Fibroblast of villous mesenchyme (primary cell): Measurements from ENCODE around the gene B4GALT6. TPM values are rescaled to one million over a fixed set of nuclear protein-coding genes. Genes with fewer than 3 reads are reported as not detected.

ENCODE experiments used
- DNase-seq: peaks from one replicate; pipeline ENCODE4 v3.0.0-alpha.2; 2010; ENCODE audit warnings: low read depth
- H3K4me3 ChIP-seq: 2 replicates; pipeline ENCODE4 v1.5.1; 2011; ENCODE audit warnings: low read depth, mild to moderate bottlenecking, low read length
- total RNA-seq: library from RNA; depleted of rRNA; stranded (reverse); fragments of >200 nt; gene quantifications from 2 replicates; pipeline ENCODE4 v1.2.3, GENCODE V29; 2012
- TF ChIP-seq, protein P1 (sequence below): IDR thresholded peaks from 2 replicates; pipeline ENCODE4 v1.5.1; 2012; ENCODE audit warnings: low read depth, mild to moderate bottlenecking, low read length; ENCODE audit not compliant: insufficient read depth

Gene B4GALT6
- total RNA-seq, 1 donor: 8.6 TPM

- no peak overlapping the region for H3K4me3 ChIP-seq
- TF ChIP-seq, protein P1, sequence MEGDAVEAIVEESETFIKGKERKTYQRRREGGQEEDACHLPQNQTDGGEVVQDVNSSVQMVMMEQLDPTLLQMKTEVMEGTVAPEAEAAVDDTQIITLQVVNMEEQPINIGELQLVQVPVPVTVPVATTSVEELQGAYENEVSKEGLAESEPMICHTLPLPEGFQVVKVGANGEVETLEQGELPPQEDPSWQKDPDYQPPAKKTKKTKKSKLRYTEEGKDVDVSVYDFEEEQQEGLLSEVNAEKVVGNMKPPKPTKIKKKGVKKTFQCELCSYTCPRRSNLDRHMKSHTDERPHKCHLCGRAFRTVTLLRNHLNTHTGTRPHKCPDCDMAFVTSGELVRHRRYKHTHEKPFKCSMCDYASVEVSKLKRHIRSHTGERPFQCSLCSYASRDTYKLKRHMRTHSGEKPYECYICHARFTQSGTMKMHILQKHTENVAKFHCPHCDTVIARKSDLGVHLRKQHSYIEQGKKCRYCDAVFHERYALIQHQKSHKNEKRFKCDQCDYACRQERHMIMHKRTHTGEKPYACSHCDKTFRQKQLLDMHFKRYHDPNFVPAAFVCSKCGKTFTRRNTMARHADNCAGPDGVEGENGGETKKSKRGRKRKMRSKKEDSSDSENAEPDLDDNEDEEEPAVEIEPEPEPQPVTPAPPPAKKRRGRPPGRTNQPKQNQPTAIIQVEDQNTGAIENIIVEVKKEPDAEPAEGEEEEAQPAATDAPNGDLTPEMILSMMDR: no peak
- peak; percentile 86 for DNase-seq
Measured at GRCh38 chr18:31609886-31610285, 74.5 kb downstream of the B4GALT6 start.

DNA sequence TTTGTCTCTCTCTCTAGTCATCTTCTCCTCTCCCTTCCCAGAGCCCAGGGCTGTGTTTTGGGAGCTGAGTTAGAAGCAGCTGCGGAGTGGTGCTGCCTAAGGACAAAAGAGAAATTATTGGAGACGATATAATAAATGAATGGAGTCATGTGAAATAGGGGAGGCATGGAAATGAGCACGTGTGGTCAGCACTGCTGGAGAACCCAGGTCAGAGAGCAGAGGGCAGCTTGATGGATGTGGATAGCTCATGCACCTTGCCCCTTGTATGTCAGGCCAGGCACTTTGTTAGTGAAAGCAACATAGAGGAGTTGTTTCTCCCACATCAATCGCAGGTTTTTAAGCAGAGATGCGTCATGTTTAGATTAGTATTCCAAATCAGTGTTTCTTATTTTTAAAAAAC, 77.0 kb downstream of the B4GALT6 start:
- DNase-seq: no peak
- TF ChIP-seq, protein P1: no peak
- no peak overlapping the region for H3K4me3 ChIP-seq

DNA sequence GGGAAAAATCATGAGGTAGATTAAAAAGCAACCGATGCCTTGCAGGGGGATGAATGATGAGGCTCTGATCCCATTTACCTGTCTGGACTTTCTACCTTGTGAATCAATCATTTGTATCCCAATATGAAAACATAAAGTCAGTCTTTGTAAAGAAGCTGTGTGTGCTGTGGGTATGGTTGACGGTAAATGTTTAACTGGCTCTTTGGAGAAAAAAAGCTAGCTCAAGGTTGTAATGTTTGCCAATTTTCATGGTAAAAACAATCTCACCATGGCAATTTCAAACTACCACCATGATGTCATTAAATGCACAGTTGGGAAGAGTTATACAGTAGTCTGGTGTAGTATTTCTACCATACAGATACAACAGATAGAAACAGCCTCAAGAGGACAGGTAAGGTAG, 78.1 kb downstream of the B4GALT6 start:
- DNase-seq: no peak
- TF ChIP-seq, protein P1: no peak
- H3K4me3 ChIP-seq: no peak overlapping the region

GRCh38 chr18:31603315-31603714, 81.1 kb downstream of the B4GALT6 start:
- TF ChIP-seq, protein P1: no peak
- no peak overlapping the region for H3K4me3 ChIP-seq
- no peak for DNase-seq

- TF ChIP-seq, protein P1: no peak
- peak; percentile 41 for DNase-seq
- H3K4me3 ChIP-seq: no peak overlapping the region
Measured at GRCh38 chr18:31598021-31598805, 86.2 kb downstream of the B4GALT6 start.

DNA sequence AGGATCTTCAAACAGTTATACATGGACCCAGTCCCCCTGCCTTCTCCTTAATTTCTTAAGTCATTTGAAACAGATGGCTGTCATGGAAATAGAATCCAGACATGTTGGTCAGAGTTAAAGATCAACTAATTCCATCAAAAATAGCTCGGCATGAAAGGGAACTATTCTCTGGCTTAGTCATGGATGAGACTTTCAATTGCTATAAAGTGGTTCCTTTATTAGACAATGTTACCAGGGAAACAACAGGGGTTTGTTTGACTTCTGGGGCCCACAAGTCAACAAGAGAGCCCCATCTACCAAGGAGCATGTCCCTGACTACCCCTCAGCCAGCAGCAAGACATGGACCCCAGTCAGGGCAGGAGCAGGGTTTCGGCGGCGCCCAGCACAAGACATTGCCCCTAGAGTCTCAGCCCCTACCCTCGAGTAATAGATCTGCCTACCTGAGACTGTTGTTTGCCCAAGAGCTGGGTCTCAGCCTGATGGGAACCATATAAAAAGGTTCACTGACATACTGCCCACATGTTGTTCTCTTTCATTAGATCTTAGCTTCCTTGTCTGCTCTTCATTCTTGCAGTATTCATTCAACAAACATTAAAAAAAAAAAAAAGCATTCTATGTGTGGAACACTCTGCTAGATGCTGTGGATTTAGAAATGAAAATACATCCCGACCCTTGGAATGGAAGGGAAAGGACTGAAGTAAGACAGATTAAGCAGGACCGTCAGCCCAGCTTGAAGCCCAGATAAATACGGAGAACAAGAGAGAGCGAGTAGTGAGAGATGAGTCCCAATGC, 88.1 kb downstream of the B4GALT6 start:
- TF ChIP-seq, protein P1: no peak
- no peak for DNase-seq

More for the DNA sequence above, 88.1 kb downstream of the B4GALT6 start:
- no peak overlapping the region for H3K4me3 ChIP-seq
